GM18502 (cell line): ENCODE measurements around the gene PLPPR4.

ENCODE experiments used
- ATAC-seq: cut with Tn5 transposase; IDR thresholded peaks from one replicate; pipeline ENCODE4 v1.9.1; 2021; ENCODE audit warnings: mild to moderate bottlenecking; ENCODE audit not compliant: unreplicated experiment, poor library complexity

Gene PLPPR4

GRCh38 chr1:99332561-99332960 lies 68.3 kb downstream of the PLPPR4 start:
- no peak for ATAC-seq

- no peak for ATAC-seq
These were observed 70.7 kb downstream of the PLPPR4 start for GRCh38 chr1:99334991-99335390.

DNA sequence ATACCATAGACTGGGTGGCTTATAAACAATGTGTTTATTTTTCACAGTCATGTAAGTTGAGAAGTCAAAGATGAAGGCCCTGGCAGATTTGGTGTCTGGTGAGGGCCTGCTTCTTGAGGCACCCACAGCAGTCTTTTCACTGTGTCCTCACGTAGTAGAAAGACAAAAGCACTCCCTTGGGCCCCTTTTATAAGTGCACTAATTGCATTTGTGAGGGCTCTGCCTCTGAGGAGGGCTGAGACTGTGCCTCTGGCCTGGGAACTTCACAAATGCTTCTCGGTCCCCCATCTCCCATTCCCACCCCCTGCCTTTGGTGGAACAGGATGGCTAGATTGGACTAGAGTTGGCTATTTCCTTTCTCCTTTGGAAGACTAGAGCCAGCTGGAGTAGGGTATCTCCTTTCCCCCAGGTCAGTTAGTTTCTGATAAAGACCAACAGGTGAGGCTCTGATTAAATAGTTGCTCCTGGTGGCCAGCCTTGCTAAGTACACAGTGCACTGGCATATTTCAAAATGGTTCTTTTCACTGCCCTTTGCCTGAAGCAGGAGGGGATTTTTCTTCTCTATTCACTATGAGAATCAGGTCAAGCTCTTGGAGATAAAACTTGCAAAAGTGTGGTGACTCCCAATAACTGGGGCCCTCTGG lies 82.9 kb downstream of the PLPPR4 start:
- no peak for ATAC-seq

DNA sequence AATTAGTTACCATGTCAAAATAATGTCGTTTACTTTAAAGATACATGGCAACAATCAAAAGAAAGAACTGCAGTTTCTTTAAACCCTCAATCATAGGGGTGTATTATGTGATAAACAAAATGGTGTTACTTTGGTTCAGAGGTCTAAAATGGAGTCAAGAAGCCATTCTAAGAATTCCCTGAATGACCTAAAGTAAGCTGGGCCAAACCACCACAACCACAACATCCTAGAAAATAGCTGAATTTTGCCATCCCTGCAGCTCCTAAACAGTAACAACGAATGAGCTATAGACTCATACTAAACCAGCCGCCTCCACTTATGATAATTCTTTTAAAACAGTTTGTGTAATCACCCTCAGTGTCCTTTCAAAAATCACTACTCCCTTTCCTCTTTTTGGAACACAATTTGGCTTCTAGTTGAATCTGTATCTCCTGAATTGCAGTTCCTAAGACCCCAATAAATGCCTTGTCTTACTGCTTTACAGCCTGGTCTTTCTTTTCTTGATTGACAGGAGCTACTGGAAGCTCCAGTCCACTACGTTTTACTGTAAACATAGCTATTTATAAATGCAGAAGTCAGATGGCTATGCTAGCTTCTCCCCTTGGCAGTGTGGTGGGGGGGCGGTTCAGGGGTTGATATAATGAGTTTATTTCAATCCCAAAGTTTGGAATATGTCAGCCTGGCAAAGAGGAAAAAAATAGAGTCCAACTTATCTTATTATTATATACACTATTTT lies 84.3 kb downstream of the PLPPR4 start:
- no peak for ATAC-seq

DNA sequence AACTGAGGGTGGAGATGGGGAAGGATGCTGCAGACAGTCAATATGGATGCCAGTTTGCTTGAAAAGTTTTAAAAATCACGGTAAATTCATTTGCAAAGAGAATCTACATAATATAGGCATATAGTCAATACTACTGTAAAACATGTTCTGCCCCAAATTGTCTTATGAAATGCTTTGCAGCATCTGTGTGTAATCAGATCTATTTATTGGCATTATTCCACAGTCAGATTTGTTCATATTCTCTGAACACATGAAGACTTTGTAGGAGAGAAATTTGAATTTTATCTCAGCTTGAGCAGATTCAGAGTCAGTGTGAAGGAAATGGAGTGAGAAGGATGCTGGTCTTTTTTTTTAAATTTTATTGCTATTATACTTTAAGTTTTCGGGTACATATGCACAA lies 88.5 kb downstream of the PLPPR4 start:
- ATAC-seq: no peak

DNA sequence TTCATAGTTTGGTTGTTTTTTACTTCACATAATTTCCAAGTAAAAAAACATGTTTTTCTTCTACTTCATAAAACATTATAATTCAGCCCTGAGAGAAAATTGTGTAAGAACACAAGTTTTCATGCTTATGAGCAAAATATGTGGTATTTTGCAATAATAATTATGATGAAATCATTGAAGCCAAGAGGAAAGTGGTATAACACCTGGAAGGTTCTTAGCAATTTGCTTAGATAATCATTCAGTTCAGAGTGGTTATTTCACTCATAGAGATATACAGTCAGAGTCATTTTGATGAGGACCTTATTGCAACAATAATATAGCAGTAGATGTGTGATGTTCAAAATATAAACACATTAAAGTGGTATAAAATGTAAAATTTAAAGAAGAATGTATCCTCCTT lies 94.5 kb downstream of the PLPPR4 start:
- no peak for ATAC-seq
